GM21423 (cell line): Measurements from ENCODE around the gene PRKG1.

Experiments
- ATAC-seq: cut with Tn5 transposase; IDR thresholded peaks from one replicate; pipeline ENCODE4 v1.9.1; 2021; ENCODE audit warnings: mild to moderate bottlenecking, moderate library complexity; ENCODE audit not compliant: unreplicated experiment

PRKG1 gene

GRCh38 chr10:51950371-51950995 lies 876.2 kb downstream of the PRKG1 start:
- no peak for ATAC-seq

GRCh38 chr10:51950996-51951555 lies 876.8 kb downstream of the PRKG1 start:
- ATAC-seq: no peak

GRCh38 chr10:51951601-51952000 lies 877.3 kb downstream of the PRKG1 start:
- ATAC-seq: no peak

- no peak for ATAC-seq
These were observed 877.8 kb downstream of the PRKG1 start for GRCh38 chr10:51952056-51952455.

- ATAC-seq: no peak
These were observed 881.4 kb downstream of the PRKG1 start for GRCh38 chr10:51955696-51956095.

GRCh38 chr10:51956822-51957221 lies 882.5 kb downstream of the PRKG1 start:
- no peak for ATAC-seq

- ATAC-seq: peak; percentile 58
These were observed 886.2 kb downstream of the PRKG1 start for GRCh38 chr10:51960494-51960895.

GRCh38 chr10:51961401-51961800 lies 887.1 kb downstream of the PRKG1 start:
- no peak for ATAC-seq

GRCh38 chr10:51964630-51965029 lies 890.3 kb downstream of the PRKG1 start:
- no peak for ATAC-seq

- ATAC-seq: no peak
These were observed 891.2 kb downstream of the PRKG1 start for GRCh38 chr10:51965451-51965850.

- no peak for ATAC-seq
These were observed 898.6 kb downstream of the PRKG1 start for GRCh38 chr10:51972733-51973346.

- no peak for ATAC-seq
These were observed 906.5 kb downstream of the PRKG1 start for GRCh38 chr10:51980752-51981151.

GRCh38 chr10:51981731-51982130 lies 907.4 kb downstream of the PRKG1 start:
- no peak for ATAC-seq

- ATAC-seq: no peak
These were observed 909.2 kb downstream of the PRKG1 start for GRCh38 chr10:51983481-51983880.

- no peak for ATAC-seq
These were observed 911.0 kb downstream of the PRKG1 start for GRCh38 chr10:51985336-51985735.

GRCh38 chr10:51986516-51986915 lies 912.2 kb downstream of the PRKG1 start:
- ATAC-seq: no peak

GRCh38 chr10:51993475-51993874 lies 919.2 kb downstream of the PRKG1 start:
- ATAC-seq: no peak

GRCh38 chr10:51999096-51999495 lies 924.8 kb downstream of the PRKG1 start:
- no peak for ATAC-seq

- peak; percentile 59 for ATAC-seq
These were observed 930.2 kb downstream of the PRKG1 start for GRCh38 chr10:52004342-52004949.

GRCh38 chr10:52007091-52007490 lies 932.8 kb downstream of the PRKG1 start:
- ATAC-seq: no peak

- ATAC-seq: no peak
These were observed 936.8 kb downstream of the PRKG1 start for GRCh38 chr10:52011118-52011517.

GRCh38 chr10:52019077-52019555 lies 944.8 kb downstream of the PRKG1 start:
- no peak for ATAC-seq
